Lung (tissue), 12 donors: ENCODE measurements around the gene NCOA3. TPM values are rescaled to one million over a fixed set of nuclear protein-coding genes. Genes with fewer than 3 reads are reported as not detected.

Experiments
- ATAC-seq: fragments of 200-7000 bp; cut with Tn5 transposase; one replicate; pipeline ENCODE4 v1.9.1; 2020; ENCODE audit warnings: moderate number of reproducible peaks; ENCODE audit not compliant: insufficient read depth, low FRiP score
- DNase-seq, 3 donors: peaks; one replicate each; pipeline ENCODE4 v3.0.0-alpha.2; 2013 to 2017
- H3K27ac ChIP-seq, 2 donors: one replicate each; pipeline ENCODE4 v1.5.1; 2013; ENCODE audit warnings: mild to moderate bottlenecking in 2 of 2, moderate library complexity in 2 of 2, control low read depth in 1 of 2, inconsistent platforms in 1 of 2, low read depth in 1 of 2, low read length in 1 of 2
- H3K27me3 ChIP-seq, 3 donors: one replicate each; pipeline ENCODE4 v1.5.1; 2013; ENCODE audit warnings: low read length in 2 of 3; ENCODE audit not compliant: control insufficient read depth in 3 of 3, insufficient read depth in 3 of 3
- H3K36me3 ChIP-seq, 4 donors: one replicate each; pipeline ENCODE4 v1.5.1; 2013; ENCODE audit warnings: low read length in 4 of 4, mild to moderate bottlenecking in 1 of 4, moderate library complexity in 1 of 4; ENCODE audit not compliant: control insufficient read depth in 4 of 4, insufficient read depth in 4 of 4
- H3K4me1 ChIP-seq, 5 donors: one replicate each; pipeline ENCODE4 v1.5.1; 2013; ENCODE audit warnings: low read length in 5 of 5, mild to moderate bottlenecking in 2 of 5, moderate library complexity in 1 of 5; ENCODE audit not compliant: control insufficient read depth in 5 of 5, insufficient read depth in 5 of 5
- H3K4me3 ChIP-seq: one replicate; pipeline ENCODE4 v1.5.1; 2013; ENCODE audit warnings: mild to moderate bottlenecking, control low read depth, moderate library complexity
- H3K9ac ChIP-seq, 2 donors: one replicate each; pipeline ENCODE4 v1.5.1; 2013; ENCODE audit warnings: low read length in 2 of 2, control low read depth in 1 of 2; ENCODE audit not compliant: insufficient read depth in 1 of 2
- H3K9me3 ChIP-seq, 4 donors: one replicate each; pipeline ENCODE4 v1.5.1; 2013; ENCODE audit warnings: low read length in 3 of 4, mild to moderate bottlenecking in 1 of 4, moderate library complexity in 1 of 4; ENCODE audit not compliant: control insufficient read depth in 4 of 4, insufficient read depth in 3 of 4
- CTCF ChIP-seq: IDR thresholded peaks from 2 replicates; pipeline ENCODE4 v1.5.1; 2012; ENCODE audit warnings: mild to moderate bottlenecking; ENCODE audit errors: control extremely low read depth, extremely low read depth
- WGBS, 2 donors: extraction: QIAGEN DNeasy Blood & Tissue Kit; methylation state at CpG; one replicate each; pipeline ENCODE4 v1.1.7; 2013; 5-methylcytosine and 5-hydroxymethylcytosine counted together
- polyA plus RNA-seq, 2 donors: library from polyadenylated mRNA; stranded (reverse); fragments of 200-250 nt; gene quantifications; one replicate each; pipeline ENCODE4 v1.2.1, GENCODE V29; 2013
- total RNA-seq, 2 donors: library from RNA; depleted of rRNA in 1 of 2; stranded (reverse); fragments of >200 nt in 1 of 2; gene quantifications; one replicate each; pipeline ENCODE4 v1.2.1, GENCODE V29; 2014 to 2021
- donor health status: control.
- donor health status: control.
- donor health status: Bipolar disorder and iron deficiency.
- donor health status: healthy.
- donor health status: DM: yes; HTN: yes; CAD: no.

Gene NCOA3
- total and polyA plus RNA-seq, 4 donors = 5.5 to 69.4 (median 22.6) TPM

- no peak overlapping the region for H3K27ac ChIP-seq
- no peak overlapping the region for H3K9ac ChIP-seq
- ATAC-seq (peak; percentile 80), DNase-seq (peak; percentile 82 to 86 (median 83))
- peaks cover under 1 to 7% (median 4%) of the 10 kb centered on the region in 4 donors for H3K36me3 ChIP-seq
- TF ChIP-seq CTCF = peak; percentile 92
- no peaks in the 10 kb centered on the region for H3K4me1 ChIP-seq
- WGBS, 2 donors = 54 to 60% methylated on average over 20 of the region's 20 CpGs
- H3K4me3 ChIP-seq = no peak overlapping the region
- no peaks in the 10 kb centered on the region for H3K27me3 ChIP-seq
- H3K9me3 ChIP-seq = no peaks in the 10 kb centered on the region
These were observed 161.8 kb downstream of the NCOA3 start for GRCh38 chr20:47663354-47664067.

- no peaks in the 10 kb centered on the region for H3K4me1 ChIP-seq
- H3K9ac ChIP-seq = no peak overlapping the region
- TF ChIP-seq CTCF = no peak
- H3K36me3 ChIP-seq = peaks cover 0 to 6% (median 2%) of the 10 kb centered on the region in 4 donors
- H3K27me3 ChIP-seq = no peaks in the 10 kb centered on the region
- H3K27ac ChIP-seq = no peak overlapping the region
- H3K4me3 ChIP-seq = no peak overlapping the region
- H3K9me3 ChIP-seq = no peaks in the 10 kb centered on the region
- 85 to 87% methylated on average over 2 of the region's 2 CpGs for WGBS, 2 donors
- ATAC-seq = peak; percentile 11
- no peak for DNase-seq
These were observed 162.4 kb downstream of the NCOA3 start for GRCh38 chr20:47664068-47664437.

- ATAC-seq (no peak), DNase-seq (no peak)
- Histone ChIP-seq H3K27me3 (no peaks in the 10 kb centered on the region), H3K4me1 (no peaks in the 10 kb centered on the region), H3K36me3 (peaks cover 0 to 6% (median 2%) of the 10 kb centered on the region in 4 donors), H3K9ac (no peak overlapping the region), H3K9me3 (no peaks in the 10 kb centered on the region), H3K27ac (no peak overlapping the region), H3K4me3 (no peak overlapping the region)
- WGBS, 2 donors = 92 to 96% methylated on average over 12 of the region's 12 CpGs
- no peak for TF ChIP-seq CTCF
These were observed 163.1 kb downstream of the NCOA3 start for GRCh38 chr20:47664744-47665143.
